BJ (cell line): ENCODE data around the gene WNK1. TPM values are rescaled to one million over a fixed set of nuclear protein-coding genes. Genes with fewer than 3 reads are reported as not detected.

ENCODE experiments used
- CTCF ChIA-PET: fragments of 350-600 bp; formaldehyde crosslinking; extraction: SDS; loops from one replicate; lab custom pipeline; 2021; ENCODE audit warnings: antibody characterized with exemption, inconsistent platforms; lab: Yijun Ruan, JAX
- POLR2A ChIA-PET: fragments of 300-600 bp; sonication (Branson Sonifier 250); formaldehyde crosslinking; extraction: SDS; loops from one replicate; lab custom pipeline; 2021; ENCODE audit warnings: antibody characterized with exemption; lab: Charles Lee
- DNase-seq: peaks from one replicate; pipeline ENCODE4 v3.0.0-alpha.2; 2011; ENCODE audit warnings: low read depth
- H3K27me3 ChIP-seq: 2 replicates; pipeline ENCODE4 v1.6.0; 2011; ENCODE audit warnings: low read length; ENCODE audit not compliant: control insufficient read depth, insufficient read depth
- H3K36me3 ChIP-seq: 2 replicates; pipeline ENCODE4 v1.5.1; 2011; ENCODE audit warnings: low read length; ENCODE audit not compliant: control insufficient read depth, insufficient read depth
- H3K4me3 ChIP-seq: 2 replicates; pipeline ENCODE4 v1.5.1; 2011; ENCODE audit warnings: low read depth, mild to moderate bottlenecking, control low read depth, low read length
- polyA plus RNA-seq: library from polyadenylated mRNA; depleted of rRNA; stranded (reverse); fragments of >200 nt; gene quantifications from 2 replicates; pipeline ENCODE4 v1.2.3, GENCODE V29; 2011
- TF ChIP-seq, protein P1 (sequence below): IDR thresholded peaks from 2 replicates; pipeline ENCODE4 v1.5.1; 2011; ENCODE audit warnings: low read depth, mild to moderate bottlenecking, control low read depth, inconsistent platforms, low read length, moderate library complexity; ENCODE audit not compliant: insufficient read depth

WNK1 gene
- polyA plus RNA-seq, 1 experiment = 45.2 TPM

GRCh38 chr12:817941-818600, 65.7 kb downstream of the WNK1 start:
- Histone ChIP-seq H3K36me3 (no peaks in the 10 kb centered on the region), H3K4me3 (no peak overlapping the region), H3K27me3 (no peaks in the 10 kb centered on the region)
- ChIA-PET CTCF (interaction anchor here (0.5 to 6.5 kb wide), 7 partner anchors 66 to 364 kb away, joined by 3 to 64 read pairs (median 6); partner anchors contain the start of genes RAD52 and WNK1), POLR2A (no interaction called here)
- DNase-seq = no peak
- TF ChIP-seq, protein P1, sequence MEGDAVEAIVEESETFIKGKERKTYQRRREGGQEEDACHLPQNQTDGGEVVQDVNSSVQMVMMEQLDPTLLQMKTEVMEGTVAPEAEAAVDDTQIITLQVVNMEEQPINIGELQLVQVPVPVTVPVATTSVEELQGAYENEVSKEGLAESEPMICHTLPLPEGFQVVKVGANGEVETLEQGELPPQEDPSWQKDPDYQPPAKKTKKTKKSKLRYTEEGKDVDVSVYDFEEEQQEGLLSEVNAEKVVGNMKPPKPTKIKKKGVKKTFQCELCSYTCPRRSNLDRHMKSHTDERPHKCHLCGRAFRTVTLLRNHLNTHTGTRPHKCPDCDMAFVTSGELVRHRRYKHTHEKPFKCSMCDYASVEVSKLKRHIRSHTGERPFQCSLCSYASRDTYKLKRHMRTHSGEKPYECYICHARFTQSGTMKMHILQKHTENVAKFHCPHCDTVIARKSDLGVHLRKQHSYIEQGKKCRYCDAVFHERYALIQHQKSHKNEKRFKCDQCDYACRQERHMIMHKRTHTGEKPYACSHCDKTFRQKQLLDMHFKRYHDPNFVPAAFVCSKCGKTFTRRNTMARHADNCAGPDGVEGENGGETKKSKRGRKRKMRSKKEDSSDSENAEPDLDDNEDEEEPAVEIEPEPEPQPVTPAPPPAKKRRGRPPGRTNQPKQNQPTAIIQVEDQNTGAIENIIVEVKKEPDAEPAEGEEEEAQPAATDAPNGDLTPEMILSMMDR = no peak

DNA sequence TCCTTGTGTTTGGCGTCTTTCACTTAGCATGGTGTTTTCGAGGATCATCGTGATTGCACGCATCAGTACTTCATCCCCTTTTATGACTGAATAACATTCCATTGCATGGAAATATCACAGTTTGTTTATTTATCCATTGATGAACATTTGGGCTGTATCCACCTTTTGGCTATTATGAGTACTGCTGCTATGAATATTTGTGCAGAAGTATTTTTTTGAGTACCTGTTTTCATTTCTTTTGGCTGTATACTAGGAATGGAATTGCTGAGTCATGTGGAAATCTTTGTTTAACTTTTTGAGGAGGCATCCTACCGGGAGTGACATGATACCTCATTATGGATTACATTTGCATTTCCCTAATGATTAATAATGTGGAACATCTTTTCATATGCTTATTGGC, 66.4 kb downstream of the WNK1 start:
- no peak for DNase-seq
- ChIA-PET CTCF (interaction anchor here (6.5 kb wide), 2 partner anchors 66 to 242 kb away, joined by 42 to 64 read pairs; partner anchors contain the start of gene WNK1), POLR2A (no interaction called here)
- Histone ChIP-seq H3K36me3 (no peaks in the 10 kb centered on the region), H3K4me3 (no peak overlapping the region), H3K27me3 (no peaks in the 10 kb centered on the region)
- TF ChIP-seq, protein P1 = no peak

DNA sequence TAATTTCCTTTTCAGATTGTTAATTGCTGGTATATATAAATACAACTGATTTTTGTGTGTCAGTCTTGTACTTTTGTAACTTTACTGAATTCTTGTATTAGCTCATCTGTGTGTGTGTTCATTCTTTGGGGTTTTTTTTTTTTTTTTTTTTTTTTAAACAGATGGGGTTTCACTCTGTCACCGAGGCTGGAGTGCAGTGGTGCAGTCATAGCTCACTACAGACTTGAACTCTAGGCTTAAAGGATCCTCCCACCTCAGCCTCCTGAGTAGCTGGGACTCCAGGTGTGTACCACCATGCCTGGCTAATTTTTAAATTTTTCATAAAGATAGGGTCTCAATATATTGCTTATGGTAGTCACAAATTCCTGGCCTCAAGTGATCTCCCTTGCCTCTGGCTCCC, 68.0 kb downstream of the WNK1 start:
- Histone ChIP-seq H3K27me3 (no peaks in the 10 kb centered on the region), H3K4me3 (no peak overlapping the region), H3K36me3 (no peaks in the 10 kb centered on the region)
- ChIA-PET POLR2A (interaction anchor here (0.5 to 0.6 kb wide), 3 partner anchors 13 to 89 kb away, joined by 4 to 10 read pairs (median 4); no protein-coding TSS in a partner anchor), CTCF (interaction anchor here (0.7 kb wide), 2 partner anchors 128 to 223 kb away, joined by 3 read pairs; no protein-coding TSS in a partner anchor)
- TF ChIP-seq, protein P1 = no peak
- no peak for DNase-seq

DNA sequence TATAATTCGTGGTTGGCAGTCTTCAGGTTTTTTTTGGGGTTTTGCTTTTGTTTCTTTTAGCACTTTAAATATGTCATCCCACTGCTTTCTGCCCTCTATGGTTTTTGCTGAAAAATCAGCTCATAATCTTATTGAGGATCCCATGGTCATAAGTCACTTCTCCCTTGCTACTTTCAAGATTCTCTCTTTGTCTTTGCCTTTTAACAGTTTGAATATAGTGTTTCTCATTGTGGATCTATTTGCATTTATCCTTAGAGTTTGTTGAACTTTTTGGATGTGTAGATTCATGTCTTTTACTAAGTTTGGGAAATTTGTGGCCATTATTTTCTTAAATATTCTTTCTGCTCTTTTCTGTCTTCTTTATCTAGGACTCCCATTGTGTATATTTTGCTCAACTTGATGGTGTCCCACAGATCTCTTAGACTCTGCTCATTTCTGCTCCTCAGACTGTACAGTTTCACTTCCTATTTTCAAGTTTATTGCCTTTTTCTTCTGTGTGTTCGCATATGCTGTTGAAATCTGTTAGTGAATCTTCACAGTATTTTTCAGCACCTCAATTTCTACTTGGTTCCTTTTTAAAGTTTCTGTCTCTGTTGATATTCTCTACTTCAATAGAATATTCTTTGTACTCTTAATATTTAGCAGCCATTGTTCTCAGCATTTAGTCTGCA, 70.8 kb downstream of the WNK1 start:
- ChIA-PET POLR2A (no interaction called here), CTCF (interaction anchor here (0.7 kb wide), 1 partner anchor 9 kb away, joined by 3 read pairs; no protein-coding TSS in a partner anchor)
- TF ChIP-seq, protein P1 = no peak
- Histone ChIP-seq H3K4me3 (no peak overlapping the region), H3K36me3 (no peaks in the 10 kb centered on the region), H3K27me3 (no peaks in the 10 kb centered on the region)
- no peak for DNase-seq

DNA sequence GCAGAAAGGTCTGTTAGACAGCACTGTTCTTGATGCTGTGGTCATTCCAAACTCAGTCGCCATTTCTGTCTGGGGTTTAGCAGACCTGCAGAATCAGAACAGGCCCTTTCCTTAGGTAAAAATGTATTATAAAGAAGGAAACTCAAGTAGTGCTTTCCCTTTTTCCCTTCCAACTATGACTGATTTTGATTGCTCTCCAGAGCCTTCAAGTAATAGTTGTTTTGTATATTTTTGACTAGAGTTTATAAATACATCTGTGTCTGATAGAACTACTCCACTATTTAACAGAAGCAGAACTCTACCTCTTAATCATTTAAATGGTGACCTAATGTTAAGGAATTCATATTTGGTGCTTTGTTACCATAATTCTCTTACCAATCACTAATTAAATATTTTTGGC, 74.0 kb downstream of the WNK1 start:
- no peak for DNase-seq
- no peaks in the 10 kb centered on the region for H3K27me3 ChIP-seq
- POLR2A ChIA-PET = no interaction called here
- H3K36me3 ChIP-seq = peaks cover 2% of the 10 kb centered on the region
- H3K4me3 ChIP-seq = no peak overlapping the region
- CTCF ChIA-PET = interaction anchor here (1.2 kb wide), 1 partner anchor 10 kb away, joined by 6 read pairs; no protein-coding TSS in a partner anchor
- TF ChIP-seq, protein P1 = no peak
